H1 (cell line): ENCODE measurements around the gene UFD1. TPM values are rescaled to one million over a fixed set of nuclear protein-coding genes. Genes with fewer than 3 reads are reported as not detected.

ENCODE experiments used
- CTCF ChIA-PET: fragments of 300-600 bp; sonication (Branson Sonifier 250); formaldehyde crosslinking; loops from one replicate; lab custom pipeline; 2021; ENCODE audit not compliant: partially characterized antibody; lab: Charles Lee
- POLR2A ChIA-PET: fragments of 300-600 bp; sonication (Branson Sonifier 250); formaldehyde crosslinking; loops from one replicate; lab custom pipeline; 2021; ENCODE audit warnings: inconsistent platforms; ENCODE audit not compliant: partially characterized antibody; lab: Charles Lee
- DNase-seq, 2 experiments: peaks; one replicate each; pipeline versions ENCODE4 v3.0.0 to v3.0.0-alpha.2; 2010 to 2022; ENCODE audit warnings: low spot score in 2 of 2, low read depth in 1 of 2, mixed read lengths in 1 of 2
- FAIRE-seq: peaks from 2 replicates; lab custom pipeline; 2011; peaks lifted over from hg19 to GRCh38; lab: Jason Lieb, UNC
- H2AFZ ChIP-seq: 2 replicates; pipeline ENCODE4 v1.8.1; 2012; ENCODE audit warnings: low read length, inconsistent platforms
- H2AK5ac ChIP-seq: 2 replicates; pipeline ENCODE4 v1.6.1; 2013; ENCODE audit warnings: low read depth, low read length
- H2BK120ac ChIP-seq: replicated peaks from 2 replicates; pipeline ENCODE3; 2013; ENCODE audit warnings: low read depth, low read length, inconsistent platforms
- H2BK12ac ChIP-seq: 2 replicates; pipeline ENCODE4 v1.6.1; 2013; ENCODE audit warnings: low read depth, low read length
- H2BK15ac ChIP-seq: 2 replicates; pipeline ENCODE4 v1.6.1; 2013; ENCODE audit warnings: low read length
- H2BK20ac ChIP-seq: 2 replicates; pipeline ENCODE4 v1.6.1; 2013; ENCODE audit warnings: low read length
- H2BK5ac ChIP-seq: 2 replicates; pipeline ENCODE4 v1.6.1; 2013; ENCODE audit warnings: low read depth, low read length
- H3K14ac ChIP-seq: 2 replicates; pipeline ENCODE4 v1.6.1; 2013; ENCODE audit warnings: inconsistent platforms; ENCODE audit not compliant: insufficient read length
- H3K18ac ChIP-seq: 2 replicates; pipeline ENCODE4 v1.6.1; 2013; ENCODE audit warnings: low read length; ENCODE audit errors: extremely low read depth
- H3K23ac ChIP-seq: 2 replicates; pipeline ENCODE4 v1.6.1; 2013; ENCODE audit warnings: inconsistent platforms; ENCODE audit not compliant: insufficient read length
- H3K23me2 ChIP-seq: 2 replicates; pipeline ENCODE4 v1.6.1; 2013; ENCODE audit warnings: low read depth, low read length
- H3K27ac ChIP-seq: 2 replicates; pipeline ENCODE4 v1.6.1; 2011; ENCODE audit warnings: low read depth, low read length, inconsistent platforms
- H3K27me3 ChIP-seq, 4 experiments: replicated peaks in 1 of 4; 1 replicate in 1 of 4; 2 replicates in 3 of 4; pipeline versions ENCODE4 v1.6.1 to v1.8.1; 2011 to 2013; ENCODE audit warnings: low read length in 3 of 4, mild to moderate bottlenecking in 3 of 4, inconsistent platforms in 2 of 4, mixed read lengths in 2 of 4, moderate library complexity in 1 of 4; ENCODE audit not compliant: control insufficient read depth in 3 of 4, insufficient read depth in 3 of 4; ENCODE audit errors: extremely low read depth in 1 of 4
- H3K36me3 ChIP-seq, 4 experiments: 2 replicates each; pipeline versions ENCODE4 v1.6.1 to v1.8.1; 2011 to 2013; ENCODE audit warnings: mild to moderate bottlenecking in 4 of 4, low read length in 3 of 4, moderate library complexity in 2 of 4, control low read depth in 1 of 4, inconsistent platforms in 1 of 4; ENCODE audit not compliant: insufficient read depth in 4 of 4, control insufficient read depth in 2 of 4
- H3K4ac ChIP-seq: replicated peaks from 2 replicates; pipeline ENCODE3; 2013; ENCODE audit warnings: low read length, low read depth, mixed read lengths, inconsistent platforms; ENCODE audit not compliant: insufficient read length
- H3K4me1 ChIP-seq, 4 experiments: replicated peaks in 1 of 4; 1 replicate in 1 of 4; 2 replicates in 3 of 4; pipeline versions ENCODE4 v1.6.1 to v1.8.1; 2011 to 2013; ENCODE audit warnings: low read length in 3 of 4, inconsistent platforms in 2 of 4, mixed read lengths in 1 of 4; ENCODE audit not compliant: insufficient read depth in 4 of 4, control insufficient read depth in 3 of 4
- H3K4me2 ChIP-seq, 2 experiments: 2 replicates each; pipeline versions ENCODE4 v1.6.1 to v1.8.1; 2011 to 2013; ENCODE audit warnings: low read depth in 2 of 2, low read length in 2 of 2, control low read depth in 1 of 2, inconsistent platforms in 1 of 2, mild to moderate bottlenecking in 1 of 2; ENCODE audit not compliant: insufficient read depth in 1 of 2
- H3K4me3 ChIP-seq, 4 experiments: fragments of 200-600, 300-600 bp in 1 of 4; sonication (generic), shearing (Covaris generic), sonication (Bioruptor Twin) in 1 of 4; 2 replicates each; pipeline versions ENCODE4 v1.5.1 to v1.8.1; 2011 to 2016; ENCODE audit warnings: low read length in 4 of 4, low read depth in 3 of 4, control low read depth in 2 of 4, inconsistent platforms in 2 of 4, mild to moderate bottlenecking in 2 of 4, mixed read lengths in 1 of 4, moderate library complexity in 1 of 4; ENCODE audit not compliant: insufficient read depth in 2 of 4; ENCODE audit errors: extremely low read depth in 1 of 4
- H3K56ac ChIP-seq: replicated peaks from 2 replicates; pipeline ENCODE3; 2013; ENCODE audit warnings: low read depth, mild to moderate bottlenecking, mixed read lengths, low read length, inconsistent platforms; ENCODE audit not compliant: insufficient read length
- H3K79me1 ChIP-seq: 2 replicates; pipeline ENCODE4 v1.6.1; 2013; ENCODE audit warnings: low read depth, low read length, control low read depth
- H3K79me2 ChIP-seq, 2 experiments: 2 replicates each; pipeline versions ENCODE4 v1.6.1 to v1.8.1; 2012 to 2013; ENCODE audit warnings: low read length in 2 of 2, mild to moderate bottlenecking in 2 of 2, inconsistent platforms in 1 of 2; ENCODE audit not compliant: insufficient read depth in 2 of 2, control insufficient read depth in 1 of 2
- H3K9ac ChIP-seq, 4 experiments: replicated peaks in 1 of 4; 1 replicate in 1 of 4; 2 replicates in 3 of 4; pipeline versions ENCODE4 v1.6.1 to v1.8.1; 2011 to 2013; ENCODE audit warnings: low read depth in 3 of 4, low read length in 3 of 4, control low read depth in 2 of 4, mild to moderate bottlenecking in 2 of 4, moderate library complexity in 2 of 4, inconsistent platforms in 1 of 4; ENCODE audit errors: extremely low read depth in 1 of 4
- H3K9me3 ChIP-seq, 2 experiments: 2 replicates each; pipeline versions ENCODE4 v1.6.1 to v1.8.1; 2012 to 2013; ENCODE audit warnings: mild to moderate bottlenecking in 2 of 2, moderate library complexity in 2 of 2, control low read depth in 1 of 2, inconsistent platforms in 1 of 2, low read depth in 1 of 2, low read length in 1 of 2, mixed read lengths in 1 of 2; ENCODE audit not compliant: insufficient read depth in 2 of 2
- H4K20me1 ChIP-seq, 2 experiments: replicated peaks in 1 of 2; 2 replicates each; pipeline versions ENCODE3 to v1.8.1; 2011 to 2013; ENCODE audit warnings: inconsistent platforms in 2 of 2, low read length in 2 of 2, mild to moderate bottlenecking in 1 of 2; ENCODE audit not compliant: insufficient read depth in 2 of 2, control insufficient read depth in 1 of 2
- H4K5ac ChIP-seq: 2 replicates; pipeline ENCODE4 v1.6.1; 2013; ENCODE audit warnings: low read length, low read depth, mixed read lengths, inconsistent platforms; ENCODE audit not compliant: insufficient read length
- H4K8ac ChIP-seq: 2 replicates; pipeline ENCODE4 v1.8.0; 2013; ENCODE audit warnings: mild to moderate bottlenecking, moderate library complexity, low read length, inconsistent platforms; ENCODE audit not compliant: insufficient read depth; ENCODE audit errors: extremely low read depth
- H4K91ac ChIP-seq: replicated peaks from 2 replicates; pipeline ENCODE3; 2013; ENCODE audit warnings: low read length, mixed read lengths, inconsistent platforms; ENCODE audit not compliant: insufficient read length
- POU5F1 ChIP-seq: IDR thresholded peaks from 2 replicates; pipeline ENCODE4 v1.6.1; 2011; ENCODE audit warnings: low read depth, mild to moderate bottlenecking, low read length, moderate library complexity
- SP4 ChIP-seq: IDR thresholded peaks from 2 replicates; pipeline ENCODE4 v1.6.1; 2012; ENCODE audit warnings: low read length, inconsistent platforms
- YY1 ChIP-seq: IDR thresholded peaks from 2 replicates; pipeline ENCODE4 v1.6.1; 2011; ENCODE audit warnings: low read depth, mild to moderate bottlenecking, low read length
- WGBS, 2 experiments: shearing (Covaris generic) in 1 of 2; methylation state at CpG; one replicate each; pipeline versions ENCODE4 v1.1.6 to v1.1.7; 2013 to 2015; ENCODE audit warnings: low lambda C conversion rate in 2 of 2, mixed read lengths in 2 of 2, inconsistent platforms in 1 of 2, low coverage in 1 of 2, missing lambda C conversion rate in 1 of 2; ENCODE audit not compliant: insufficient replicate concordance in 2 of 2, insufficient coverage in 1 of 2, insufficient read length in 1 of 2; ENCODE audit errors: extremely low coverage in 1 of 2, missing lambda C conversion rate in 1 of 2; 5-methylcytosine and 5-hydroxymethylcytosine counted together
- polyA plus RNA-seq, 7 experiments: library from polyadenylated mRNA; depleted of rRNA in 3 of 7; stranded (reverse) in 5 of 7; unstranded in 2 of 7; fragments of >200 nt in 5 of 7; fragments of 200-250 nt in 2 of 7; gene quantifications; 1 replicate in 5 of 7; 2 replicates in 1 of 7; 4 replicates in 1 of 7; pipeline versions ENCODE4 v1.2.1 to v1.2.3, GENCODE V29; 2011 to 2013; ENCODE audit warnings: missing spikeins in 2 of 7, mixed read lengths in 2 of 7
- total RNA-seq: library from RNA; stranded (reverse); fragmentation: NEBNext Ultra II Directional; extraction: Animal tissue kit (Norgen Biotek cat#: 25700); gene quantifications from 2 replicates; pipeline ENCODE4 v1.2.1, GENCODE V29; 2021

Gene UFD1
- total and polyA plus RNA-seq, 2 of the 8 experiments (the other 6 are each of a cell fraction or from before 2014, with no cell fraction given) = 74.6 to 116 TPM

- Histone ChIP-seq H2BK5ac (no peak overlapping the region), H4K8ac (no peak overlapping the region), H3K14ac (no peak overlapping the region), H2BK15ac (no peak overlapping the region), H3K23ac (no peak overlapping the region), H3K27me3 (no peaks in the 10 kb centered on the region), H3K27ac (no peak overlapping the region), H4K91ac (no peak overlapping the region), H3K79me1 (no peaks in the 10 kb centered on the region; the same call in 1 of the 2 replicates), H3K4me2 (no peak overlapping the region), H3K4me1 (no peaks in the 10 kb centered on the region), H3K4ac (no peak overlapping the region), H3K9me3 (no peaks in the 10 kb centered on the region), H2BK20ac (no peak overlapping the region), H2BK120ac (no peak overlapping the region), H3K56ac (no peak overlapping the region), H4K5ac (no peak overlapping the region), H2AK5ac (no peak overlapping the region), H3K9ac (no peak overlapping the region), H3K23me2 (no peaks in the 10 kb centered on the region), H3K4me3 (no peak overlapping the region), H3K36me3 (peaks cover 9 to 65% (median 43%) of the 10 kb centered on the region in 4 experiments), H4K20me1 (peaks cover 3 to 10% of the 10 kb centered on the region in 2 experiments), H2AFZ (no peak overlapping the region), H3K18ac (no peak overlapping the region), H2BK12ac (no peak overlapping the region), H3K79me2 (no peaks in the 10 kb centered on the region)
- POLR2A ChIA-PET = interaction anchor here (3.4 kb wide), 1 partner anchor 10 kb away, joined by 12 read pairs; no protein-coding TSS in a partner anchor
- no peak for DNase-seq
- CTCF ChIA-PET = interaction anchor here (1.1 to 4.7 kb wide), 3 partner anchors 11 to 49 kb away, joined by 3 to 19 read pairs (median 5); no protein-coding TSS in a partner anchor
- TF ChIP-seq POU5F1 (no peak), SP4 (no peak), YY1 (no peak)
- no peak for FAIRE-seq
- WGBS, 2 experiments = 86% methylated on average over 6 of the region's 6 CpGs; no CpG with 5 or more reads in 1 of the 2 experiments
Observed at GRCh38 chr22:19454156-19454555, 24.8 kb downstream of the UFD1 start.
